ENCODE results near the gene TMBIM1. TPM values are rescaled to one million over a fixed set of nuclear protein-coding genes. Genes with fewer than 3 reads are reported as not detected.

Gene TMBIM1
- total RNA-seq, 1 experiment from 2014 or later: 114 TPM

DNA sequence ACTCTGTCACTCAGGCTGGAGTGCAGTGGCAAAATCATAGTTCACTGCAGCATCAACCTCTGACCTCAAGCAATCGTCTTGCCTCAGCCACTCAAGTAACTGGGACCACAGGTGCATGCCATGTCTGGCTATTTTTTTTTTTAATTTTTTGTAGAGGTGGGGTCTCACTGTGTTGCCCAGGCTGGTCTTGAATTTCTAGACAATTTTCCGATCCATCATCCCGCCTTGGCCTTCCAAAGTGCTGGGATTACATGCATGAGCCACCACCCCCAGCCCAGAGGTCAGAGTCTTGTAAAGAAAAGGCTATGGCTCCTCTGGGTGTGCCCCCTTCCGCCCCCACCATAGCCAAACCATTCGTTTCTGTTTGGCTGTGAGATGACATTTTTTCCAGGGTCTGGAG lies 13.1 kb upstream of the TMBIM1 start:
- no TSS peak for BruUV-seq (replicated peaks)
- Histone ChIP-seq H3K4me1 (ENCODE audit: control insufficient read depth, insufficient read depth, low read length) (peaks cover 2% of the 10 kb centered on the region; the same call in 1 of the 2 replicates), H3K36me3 (ENCODE audit: control insufficient read depth, insufficient read depth, low read length) (no peaks in the 10 kb centered on the region), H3K9me3 (ENCODE audit: control insufficient read depth, insufficient read depth, low read depth, low read length) (no peaks in the 10 kb centered on the region), H3K27me3 (ENCODE audit: control insufficient read depth, insufficient read depth, low read length) (no peaks in the 10 kb centered on the region), H3K27ac (ENCODE audit: low read length) (no peak overlapping the region), H3K4me3 (ENCODE audit: low read depth in 2 of 2, low read length in 2 of 2) (no peak overlapping the region)
- in situ Hi-C loops (cut with HindIII; ENCODE audit: low pct_unique_long_range_greater_than_20kb, low sequenced_read_pairs): no loop called here
- ChIA-PET CTCF (no interaction called here), POLR2A (no interaction called here)
- TF ChIP-seq TCF7L2 (IDR thresholded peaks at IDR 0.05; ENCODE audit: low read depth, low read length) (no peak), POLR2AphosphoS5 (IDR thresholded peaks at IDR 0.05; ENCODE audit: low read depth, low read length) (no peak), REST (IDR thresholded peaks at IDR 0.05; ENCODE audit: insufficient read depth in 1 of 2, low read depth in 2 of 2, low read length in 1 of 2) (no peak), SIN3A (IDR thresholded peaks at IDR 0.05; ENCODE audit: borderline replicate concordance, insufficient read depth, low read depth, low read length) (no peak), CTCF (IDR thresholded peaks at IDR 0.05) (no peak)
- DNase-seq (ENCODE audit: low read depth, low spot score) (no peak), ATAC-seq (no peak)
- intact Hi-C loops (cut with micrococcal nuclease; ENCODE audit: unreplicated experiment): no loop called here

GRCh38 chr2:218301176-218301819 lies 9.0 kb upstream of the TMBIM1 start:
- Histone ChIP-seq H3K4me3 (ENCODE audit: low read depth in 2 of 2, low read length in 2 of 2) (no peak overlapping the region), H3K27ac (ENCODE audit: low read length) (no peak overlapping the region; the same call in 1 of the 2 replicates), H3K4me1 (ENCODE audit: control insufficient read depth, insufficient read depth, low read length) (peaks cover 10% of the 10 kb centered on the region), H3K36me3 (ENCODE audit: control insufficient read depth, insufficient read depth, low read length) (no peaks in the 10 kb centered on the region), H3K27me3 (ENCODE audit: control insufficient read depth, insufficient read depth, low read length) (no peaks in the 10 kb centered on the region), H3K9me3 (ENCODE audit: control insufficient read depth, insufficient read depth, low read depth, low read length) (no peaks in the 10 kb centered on the region)
- in situ Hi-C loops (cut with HindIII; ENCODE audit: low pct_unique_long_range_greater_than_20kb, low sequenced_read_pairs): no loop called here
- ATAC-seq (peak; percentile 87), DNase-seq (ENCODE audit: low read depth, low spot score) (peak; percentile 83)
- CTCF ChIA-PET: interaction anchor here (0.6 to 2.1 kb wide), 3 partner anchors 53 to 76 kb away, joined by 3 to 16 read pairs (median 6); partner anchors contain the start of gene CATIP
- POLR2A ChIA-PET: no interaction called here
- intact Hi-C loops (cut with micrococcal nuclease; ENCODE audit: unreplicated experiment): loop anchor here (1.0 to 2.0 kb wide), 2 partner anchors 55 to 96 kb away; partner anchors contain the start of gene CATIP
- no TSS peak for BruUV-seq (replicated peaks)
- TF ChIP-seq REST (IDR thresholded peaks at IDR 0.05; ENCODE audit: insufficient read depth in 1 of 2, low read depth in 2 of 2, low read length in 1 of 2) (no peak), CTCF (IDR thresholded peaks at IDR 0.05) (peak; percentile 94)
